Kidney epithelial cell (primary cell): Measurements from ENCODE around the gene C20orf204. TPM values are rescaled to one million over a fixed set of nuclear protein-coding genes. Genes with fewer than 3 reads are reported as not detected.

ENCODE experiments used
- DNase-seq: peaks from one replicate; pipeline ENCODE4 v3.0.0-alpha.2; 2010; ENCODE audit warnings: low read depth
- H3K27me3 ChIP-seq: 2 replicates; pipeline ENCODE4 v1.6.0; 2011; ENCODE audit warnings: low read length; ENCODE audit not compliant: control insufficient read depth, insufficient read depth
- H3K36me3 ChIP-seq: 2 replicates; pipeline ENCODE4 v1.5.1; 2011; ENCODE audit warnings: low read length; ENCODE audit not compliant: control insufficient read depth, insufficient read depth
- H3K4me3 ChIP-seq: 2 replicates; pipeline ENCODE4 v1.5.1; 2011; ENCODE audit warnings: low read depth, mild to moderate bottlenecking, control low read depth, low read length
- CTCF ChIP-seq: IDR thresholded peaks from 2 replicates; pipeline ENCODE4 v1.5.1; 2011; ENCODE audit warnings: mild to moderate bottlenecking, moderate library complexity, low read length, control low read depth, inconsistent platforms; ENCODE audit not compliant: insufficient read depth, poor library complexity, severe bottlenecking
- total RNA-seq: library from RNA; depleted of rRNA; stranded (reverse); fragments of >200 nt; gene quantifications from 2 replicates; pipeline ENCODE4 v1.2.3, GENCODE V29; 2015

Gene C20orf204
- total RNA-seq, 1 donor from 2014 or later, result 0.21 TPM

DNA sequence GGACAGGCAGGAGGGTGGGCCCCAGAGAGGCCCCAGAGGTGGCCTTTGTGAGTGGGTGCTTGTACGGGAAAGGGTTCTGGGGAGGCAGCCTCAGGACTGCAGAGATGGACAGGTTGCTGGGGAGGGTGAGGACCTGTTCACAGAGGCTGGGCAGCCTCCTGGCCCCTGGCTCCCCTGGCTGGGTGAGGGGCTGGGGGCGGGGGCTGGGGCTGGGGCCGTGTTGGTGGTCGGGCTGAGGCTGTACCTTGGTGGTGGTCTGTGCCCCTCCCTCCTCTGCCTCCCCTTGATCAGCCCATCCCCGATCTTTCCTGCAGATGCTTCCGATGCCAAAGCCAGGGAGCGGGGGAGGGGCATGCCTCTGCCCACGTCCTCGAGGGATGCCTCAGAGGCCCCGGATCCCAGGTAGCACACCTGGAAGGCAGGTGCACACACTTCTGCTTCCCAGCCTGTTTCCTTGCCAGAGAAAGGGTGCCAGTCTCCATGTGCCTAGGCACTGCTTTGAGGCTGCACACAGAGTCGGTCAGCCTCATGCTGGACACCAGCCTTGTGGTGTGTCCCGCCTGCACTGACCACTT lies 31.8 kb downstream of the C20orf204 start:
- H3K36me3 ChIP-seq, result no peaks in the 10 kb centered on the region
- no peak for DNase-seq
- no peaks in the 10 kb centered on the region for H3K27me3 ChIP-seq
- TF ChIP-seq CTCF, result no peak
- no peak overlapping the region for H3K4me3 ChIP-seq

DNA sequence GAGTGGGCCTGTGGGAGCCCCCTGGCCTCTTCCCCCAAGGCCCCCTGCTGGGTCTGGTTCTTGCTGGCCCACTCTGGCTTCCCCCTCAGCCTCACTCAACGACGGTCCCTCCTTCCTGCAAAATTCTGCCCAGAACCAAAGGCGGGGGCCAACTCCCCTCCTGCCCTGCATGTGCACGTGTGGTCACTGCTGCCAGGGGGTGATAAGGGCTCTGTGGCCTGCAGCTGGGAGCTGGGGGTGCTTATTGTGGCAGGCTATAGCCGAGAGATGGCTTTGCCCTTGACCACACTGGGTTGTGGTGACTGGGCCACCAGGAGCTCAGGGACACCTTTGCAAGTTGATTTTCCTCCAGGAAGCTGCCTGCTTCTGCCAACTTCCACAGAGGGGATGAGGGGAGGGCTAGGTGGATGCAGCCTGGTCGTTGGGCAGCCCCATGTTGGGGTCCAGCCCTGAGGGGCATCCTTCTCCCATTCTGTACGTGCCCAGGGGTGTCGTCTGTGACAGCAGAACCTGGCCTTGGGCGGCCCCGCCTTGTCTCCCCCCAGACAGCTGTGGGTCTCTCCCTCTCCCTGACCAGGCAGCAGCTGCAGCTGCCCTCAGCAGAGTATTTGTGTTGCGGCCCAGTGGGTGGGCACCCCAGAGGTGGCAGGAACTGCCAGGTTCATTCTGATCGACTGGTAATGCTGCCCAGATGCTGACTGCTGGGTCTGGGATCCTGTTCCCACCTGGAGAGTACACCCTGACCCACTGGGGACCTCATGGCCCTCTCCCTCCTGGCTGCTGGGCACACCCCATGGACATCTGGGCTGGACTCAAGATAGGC lies 32.6 kb downstream of the C20orf204 start:
- no peak for DNase-seq
- H3K27me3 ChIP-seq, result no peaks in the 10 kb centered on the region
- no peaks in the 10 kb centered on the region for H3K36me3 ChIP-seq
- no peak overlapping the region for H3K4me3 ChIP-seq
- no peak for TF ChIP-seq CTCF

GRCh38 chr20:64069209-64069613 lies 33.2 kb downstream of the C20orf204 start:
- no peak for TF ChIP-seq CTCF
- no peak overlapping the region for H3K4me3 ChIP-seq
- H3K27me3 ChIP-seq, result no peaks in the 10 kb centered on the region
- DNase-seq, result no peak
- H3K36me3 ChIP-seq, result no peaks in the 10 kb centered on the region

- DNase-seq, result no peak
- no peaks in the 10 kb centered on the region for H3K36me3 ChIP-seq
- no peak overlapping the region for H3K4me3 ChIP-seq
- peak; percentile 93 for TF ChIP-seq CTCF
- no peaks in the 10 kb centered on the region for H3K27me3 ChIP-seq
These were observed 33.7 kb downstream of the C20orf204 start for GRCh38 chr20:64069614-64070243.

GRCh38 chr20:64070244-64070993 lies 34.4 kb downstream of the C20orf204 start:
- TF ChIP-seq CTCF, result no peak
- H3K27me3 ChIP-seq, result no peaks in the 10 kb centered on the region
- no peak overlapping the region for H3K4me3 ChIP-seq
- no peaks in the 10 kb centered on the region for H3K36me3 ChIP-seq
- no peak for DNase-seq
